ENCODE data around the gene TMC1. TPM values are rescaled to one million over a fixed set of nuclear protein-coding genes. Genes with fewer than 3 reads are reported as not detected.

Gene TMC1
- total RNA-seq, 6 donors from 2014 or later, result 0.67 TPM; not detected in 5

DNA sequence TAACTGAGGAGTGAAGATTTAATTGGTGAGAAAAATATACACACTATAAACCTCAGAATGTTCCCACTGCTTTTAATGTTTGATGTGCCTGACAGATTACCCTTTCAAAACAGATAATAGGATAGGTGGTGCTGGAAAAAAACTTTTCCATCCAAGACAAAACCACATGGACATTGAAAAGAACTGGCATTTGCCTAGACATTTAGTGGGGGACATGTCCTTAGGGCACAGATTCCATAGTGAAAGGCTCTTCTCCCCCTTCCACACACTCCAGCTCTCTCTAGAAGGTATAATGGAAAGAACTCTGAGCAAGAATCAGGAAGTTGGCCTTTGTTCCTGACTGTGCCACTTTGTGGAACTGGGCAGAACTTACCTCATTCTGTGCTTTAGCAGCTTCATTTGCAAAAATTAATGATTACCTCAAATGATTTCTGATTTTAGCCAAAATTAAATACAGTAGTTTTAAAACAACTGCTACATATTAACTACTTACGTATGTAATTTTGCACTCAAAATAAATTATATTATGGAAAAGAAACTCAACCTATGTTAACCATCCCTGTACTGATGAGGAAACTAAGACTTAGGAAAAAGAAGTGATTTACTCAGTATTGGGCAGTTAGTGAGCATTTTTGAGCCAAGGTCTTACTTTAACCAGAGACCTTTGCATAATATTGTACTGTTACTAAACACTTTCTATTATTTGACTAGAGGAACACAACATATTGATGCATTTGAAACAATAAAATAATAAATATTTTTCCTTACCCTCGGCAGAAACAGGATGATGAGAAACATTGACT lies 43.3 kb downstream of the TMC1 start:
- no peak for TF ChIP-seq EP300 (IDR thresholded peaks at IDR 0.05)
- TF ChIP-seq POLR2AphosphoS5 (IDR thresholded peaks at IDR 0.05), result no peak
- TF ChIP-seq, protein P1, sequence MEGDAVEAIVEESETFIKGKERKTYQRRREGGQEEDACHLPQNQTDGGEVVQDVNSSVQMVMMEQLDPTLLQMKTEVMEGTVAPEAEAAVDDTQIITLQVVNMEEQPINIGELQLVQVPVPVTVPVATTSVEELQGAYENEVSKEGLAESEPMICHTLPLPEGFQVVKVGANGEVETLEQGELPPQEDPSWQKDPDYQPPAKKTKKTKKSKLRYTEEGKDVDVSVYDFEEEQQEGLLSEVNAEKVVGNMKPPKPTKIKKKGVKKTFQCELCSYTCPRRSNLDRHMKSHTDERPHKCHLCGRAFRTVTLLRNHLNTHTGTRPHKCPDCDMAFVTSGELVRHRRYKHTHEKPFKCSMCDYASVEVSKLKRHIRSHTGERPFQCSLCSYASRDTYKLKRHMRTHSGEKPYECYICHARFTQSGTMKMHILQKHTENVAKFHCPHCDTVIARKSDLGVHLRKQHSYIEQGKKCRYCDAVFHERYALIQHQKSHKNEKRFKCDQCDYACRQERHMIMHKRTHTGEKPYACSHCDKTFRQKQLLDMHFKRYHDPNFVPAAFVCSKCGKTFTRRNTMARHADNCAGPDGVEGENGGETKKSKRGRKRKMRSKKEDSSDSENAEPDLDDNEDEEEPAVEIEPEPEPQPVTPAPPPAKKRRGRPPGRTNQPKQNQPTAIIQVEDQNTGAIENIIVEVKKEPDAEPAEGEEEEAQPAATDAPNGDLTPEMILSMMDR (IDR thresholded peaks at IDR 0.05), result no peak
- TF ChIP-seq POLR2A (IDR thresholded peaks at IDR 0.05), result no peak
- WGBS, 2 donors, result 83 to 90% methylated on average over 2 of the region's 2 CpGs
- no peaks in the 10 kb centered on the region for H3K27me3 ChIP-seq
- H3K9me3 ChIP-seq, result no peaks in the 10 kb centered on the region
- ATAC-seq (ENCODE audit: low FRiP score in 2 of 2), result peak in 1 of 2 donors; percentile 48
- H3K36me3 ChIP-seq, result no peaks in the 10 kb centered on the region
- no peak overlapping the region for H3K27ac ChIP-seq
- no peaks in the 10 kb centered on the region for H3K4me1 ChIP-seq
- no peak for DNase-seq
- no peak overlapping the region for H3K4me3 ChIP-seq

DNA sequence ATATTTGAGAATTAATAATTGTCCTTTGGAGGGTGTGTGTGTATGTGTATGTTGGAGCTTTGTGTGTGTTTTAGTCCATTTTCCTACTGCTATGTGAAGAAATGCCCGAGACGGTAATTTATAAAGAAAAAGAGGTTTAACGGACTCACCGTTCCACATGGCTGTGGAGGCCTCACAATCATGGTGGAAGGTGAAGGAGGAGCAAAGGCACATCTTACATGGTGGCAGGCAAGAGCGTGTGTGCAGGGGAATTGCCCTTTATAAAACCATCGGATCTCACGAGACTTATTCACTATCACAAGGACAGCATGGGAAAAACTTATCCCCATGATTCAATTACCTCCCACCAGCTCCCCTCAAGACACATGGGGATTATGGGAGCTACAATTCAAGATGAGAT lies 44.1 kb downstream of the TMC1 start:
- no peak for TF ChIP-seq POLR2A (IDR thresholded peaks at IDR 0.05)
- TF ChIP-seq POLR2AphosphoS5 (IDR thresholded peaks at IDR 0.05), result no peak
- no peak for TF ChIP-seq EP300 (IDR thresholded peaks at IDR 0.05)
- TF ChIP-seq, protein P1 (IDR thresholded peaks at IDR 0.05), result no peak
- Histone ChIP-seq H3K36me3 (no peaks in the 10 kb centered on the region), H3K9me3 (no peaks in the 10 kb centered on the region), H3K27ac (no peak overlapping the region), H3K4me3 (no peak overlapping the region), H3K4me1 (no peaks in the 10 kb centered on the region), H3K27me3 (no peaks in the 10 kb centered on the region)
- DNase-seq, result no peak
- ATAC-seq (ENCODE audit: low FRiP score in 2 of 2), result no peak
- 96 to 97% methylated on average over 7 of the region's 7 CpGs for WGBS, 2 donors

DNA sequence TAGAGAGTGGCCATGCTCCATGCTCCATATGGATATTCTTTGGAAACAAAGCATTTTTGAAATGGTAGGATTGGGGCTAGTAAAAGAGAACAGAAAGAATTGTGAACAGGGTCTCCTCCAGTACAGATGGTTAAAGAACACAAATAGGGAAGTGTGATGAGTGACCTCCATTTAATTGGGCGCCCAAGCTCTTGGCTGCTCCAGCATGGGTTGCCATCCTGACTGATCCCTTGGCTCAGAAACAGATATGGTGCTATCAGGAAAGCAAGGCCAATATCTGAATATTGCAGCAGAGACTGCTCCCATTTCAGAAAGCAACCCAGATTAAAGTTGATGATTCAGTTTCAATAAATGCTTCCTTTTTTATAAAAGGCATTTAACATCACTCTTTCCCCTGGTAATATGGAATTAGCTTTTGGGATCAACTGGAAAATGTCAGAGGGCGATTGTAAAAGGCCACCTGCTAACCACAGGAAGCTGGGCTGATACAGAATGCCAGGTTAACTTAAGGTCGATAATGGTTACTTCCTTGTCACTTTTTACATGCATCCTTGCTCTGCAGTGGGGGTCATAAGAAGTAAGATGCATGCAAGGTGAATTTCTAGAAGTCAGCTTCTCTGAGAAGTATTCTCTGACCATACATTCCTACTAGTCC lies 52.9 kb downstream of the TMC1 start:
- Histone ChIP-seq H3K4me3 (no peak overlapping the region), H3K27me3 (no peaks in the 10 kb centered on the region), H3K36me3 (no peaks in the 10 kb centered on the region), H3K9me3 (no peaks in the 10 kb centered on the region), H3K4me1 (peaks cover 15 to 23% (median 18%) of the 10 kb centered on the region in 4 donors), H3K27ac (no peak overlapping the region)
- DNase-seq (no peak), ATAC-seq (ENCODE audit: low FRiP score in 2 of 2) (no peak)
- TF ChIP-seq EP300 (IDR thresholded peaks at IDR 0.05) (no peak), POLR2AphosphoS5 (IDR thresholded peaks at IDR 0.05) (no peak), POLR2A (IDR thresholded peaks at IDR 0.05) (no peak)
- TF ChIP-seq, protein P1 (IDR thresholded peaks at IDR 0.05), result no peak
- WGBS, 2 donors, result 66% methylated on average over 3 of the region's 3 CpGs

DNA sequence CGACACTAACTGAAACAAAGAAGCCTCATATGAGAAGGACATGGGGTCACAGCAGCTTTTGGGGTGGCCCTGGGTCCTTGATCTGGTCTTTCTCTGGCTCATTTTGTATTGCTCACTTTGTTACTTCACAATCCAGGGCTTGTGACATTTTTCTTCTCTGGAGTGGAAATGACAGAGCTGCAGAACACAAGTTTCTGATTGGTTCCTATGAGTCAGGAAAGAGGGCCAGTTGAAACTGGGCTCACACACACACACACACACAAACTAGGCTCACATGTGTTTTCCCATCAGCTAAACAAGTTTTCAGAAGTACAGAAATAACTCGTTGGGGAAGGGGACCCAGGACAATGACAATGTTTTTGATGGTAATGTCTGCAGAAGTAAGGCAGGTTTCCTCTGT lies 54.3 kb downstream of the TMC1 start:
- H3K9me3 ChIP-seq, result no peaks in the 10 kb centered on the region
- ATAC-seq (ENCODE audit: low FRiP score in 2 of 2) (no peak), DNase-seq (no peak)
- peaks cover 15 to 23% (median 19%) of the 10 kb centered on the region in 4 donors for H3K4me1 ChIP-seq
- H3K4me3 ChIP-seq, result no peak overlapping the region
- H3K36me3 ChIP-seq, result no peaks in the 10 kb centered on the region
- H3K27ac ChIP-seq, result no peak overlapping the region
- no peak for TF ChIP-seq POLR2AphosphoS5 (IDR thresholded peaks at IDR 0.05)
- no peak for TF ChIP-seq EP300 (IDR thresholded peaks at IDR 0.05)
- no peak for TF ChIP-seq POLR2A (IDR thresholded peaks at IDR 0.05)
- TF ChIP-seq, protein P1 (IDR thresholded peaks at IDR 0.05), result no peak
- WGBS, 2 donors, result 78 to 79% methylated on average over 2 of the region's 2 CpGs
- no peaks in the 10 kb centered on the region for H3K27me3 ChIP-seq

Data from upper lobe of left lung (tissue), 6 donors.